K562 (cell line): Measurements from ENCODE around the gene KNG1. TPM values are rescaled to one million over a fixed set of nuclear protein-coding genes. Genes with fewer than 3 reads are reported as not detected.

Source experiments
- ATF1 ChIP-seq, 2 experiments: fragments of 450-650 bp in 1 of 2; IDR thresholded peaks; 2 replicates each; pipeline ENCODE4 v1.6.1; 2016; ENCODE audit warnings: missing compliant biosample characterization in 1 of 2, missing genetic modification characterization in 1 of 2
- FOXJ3 ChIP-seq: sonication (generic); formaldehyde crosslinking; IDR thresholded peaks from 2 replicates; pipeline ENCODE4 v1.4.0; 2020; ENCODE audit warnings: mild to moderate bottlenecking, missing genetic modification reagents
- HBP1 ChIP-seq: fragments of 450-650 bp; formaldehyde crosslinking; IDR thresholded peaks from 2 replicates; pipeline ENCODE4 v1.4.0; 2022; ENCODE audit warnings: missing genetic modification characterization
- ILF3 ChIP-seq: fragments of 450-650 bp; IDR thresholded peaks from 2 replicates; pipeline ENCODE4 v1.6.1; 2018; ENCODE audit warnings: antibody characterized with exemption, mild to moderate bottlenecking, moderate library complexity, borderline replicate concordance
- KHSRP ChIP-seq: fragments of 450-650 bp; IDR thresholded peaks from 2 replicates; pipeline ENCODE4 v1.6.1; 2017
- LEF1 ChIP-seq: fragments of 450-650 bp; IDR thresholded peaks from 2 replicates; pipeline ENCODE4 v1.6.1; 2016; ENCODE audit warnings: mild to moderate bottlenecking
- NBN ChIP-seq: fragments of 450-650 bp; IDR thresholded peaks from 2 replicates; pipeline ENCODE4 v1.6.1; 2016; ENCODE audit warnings: low read depth, mild to moderate bottlenecking
- NCOA6 ChIP-seq: fragments of 450-650 bp; IDR thresholded peaks from 2 replicates; pipeline ENCODE4 v1.6.1; 2017; ENCODE audit warnings: mild to moderate bottlenecking
- NFIC ChIP-seq: fragments of 450-650 bp; IDR thresholded peaks from 2 replicates; pipeline ENCODE4 v1.6.1; 2017; ENCODE audit warnings: mild to moderate bottlenecking, inconsistent platforms
- NUFIP1 ChIP-seq: fragments of 450-650 bp; IDR thresholded peaks from 2 replicates; pipeline ENCODE4 v1.6.1; 2018; ENCODE audit not compliant: partially characterized antibody
- PHF21A ChIP-seq: fragments of 450-650 bp; IDR thresholded peaks from 2 replicates; pipeline ENCODE4 v1.6.1; 2017; ENCODE audit warnings: low read depth, borderline replicate concordance
- POLR2A ChIP-seq: fragments of 450-650 bp; conservative IDR thresholded peaks from 2 replicates; pipeline ENCODE4 v1.6.1; 2016
- POLR2AphosphoS2 ChIP-seq: IDR thresholded peaks from 2 replicates; pipeline ENCODE4 v1.6.1; 2012; ENCODE audit warnings: low read length, improper control_type of control experiment
- SIN3A ChIP-seq, 2 experiments: fragments of 150-350 bp in 1 of 2; IDR thresholded peaks; 2 replicates each; pipeline ENCODE4 v1.6.1; 2011 to 2016; ENCODE audit warnings: borderline replicate concordance in 2 of 2, low read depth in 2 of 2, low read length in 2 of 2, mild to moderate bottlenecking in 2 of 2, moderate library complexity in 2 of 2; ENCODE audit not compliant: control insufficient read depth in 1 of 2
- SIX5 ChIP-seq, 2 experiments: IDR thresholded peaks; 2 replicates each; pipeline ENCODE4 v1.6.1; 2011; ENCODE audit warnings: low read length in 2 of 2, borderline replicate concordance in 1 of 2, low read depth in 1 of 2, mild to moderate bottlenecking in 1 of 2, moderate library complexity in 1 of 2; ENCODE audit not compliant: insufficient read depth in 1 of 2
- ZNF133 ChIP-seq: fragments of 250-450 bp; sonication (Bioruptor Pico); IDR thresholded peaks from 2 replicates; pipeline ENCODE4 v1.4.0; 2020; ENCODE audit warnings: mild to moderate bottlenecking
- ZNF445 ChIP-seq: fragments of 250-450 bp; sonication (Bioruptor Pico); IDR thresholded peaks from 2 replicates; pipeline ENCODE4 v1.4.0; 2020; ENCODE audit warnings: low read depth, mild to moderate bottlenecking, moderate library complexity
- polyA plus RNA-seq, 8 experiments: library from polyadenylated mRNA; depleted of rRNA in 4 of 8; stranded (reverse) in 5 of 8; unstranded in 3 of 8; fragments of >200 nt; fragmentation: Nextera tagmentation in 2 of 8; fragmentation: Illumina TruSeq in 1 of 8; extraction: Ambion mirVana in 2 of 8; extraction: Trizol in 1 of 8; gene quantifications; 2 replicates each; pipeline versions ENCODE4 v1.2.1 to v1.2.3, GENCODE V29; 2011 to 2014; ENCODE audit warnings: inconsistent platforms in 1 of 8, missing spikeins in 1 of 8
- total RNA-seq, 7 experiments: library from RNA; depleted of rRNA in 6 of 7; stranded (reverse); fragments of >200 nt in 6 of 7; fragmentation: Illumina TruSeq in 2 of 7; extraction: Trizol in 2 of 7; gene quantifications; 2 replicates each; pipeline versions ENCODE4 v1.2.1 to v1.2.3, GENCODE V29; 2011 to 2021; ENCODE audit warnings: low replicate concordance in 1 of 7
- TF ChIP-seq, protein P1 (sequence below), 2 experiments: IDR thresholded peaks; 2 replicates each; pipeline ENCODE4 v1.6.1; 2011; ENCODE audit warnings: borderline replicate concordance in 1 of 2, control low read depth in 1 of 2, low read depth in 1 of 2, low read length in 1 of 2, mild to moderate bottlenecking in 1 of 2, mixed read lengths in 1 of 2, moderate library complexity in 1 of 2; ENCODE audit not compliant: insufficient read depth in 1 of 2, insufficient read length in 1 of 2, poor library complexity in 1 of 2, severe bottlenecking in 1 of 2; ENCODE audit errors: extremely low read depth in 1 of 2
- TF ChIP-seq, protein P2 (sequence below), 2 experiments: IDR thresholded peaks in 1 of 2; conservative IDR thresholded peaks in 1 of 2; 2 replicates each; pipeline ENCODE4 v1.6.1; 2016; ENCODE audit warnings: low read depth in 2 of 2, mild to moderate bottlenecking in 1 of 2, missing compliant biosample characterization in 1 of 2, missing genetic modification characterization in 1 of 2, moderate library complexity in 1 of 2

Gene KNG1
- total and polyA plus RNA-seq, 9 of the 15 experiments (the other 6 are each of a cell fraction or from before 2014, with no cell fraction given): 0.09 TPM; not detected in 8

DNA sequence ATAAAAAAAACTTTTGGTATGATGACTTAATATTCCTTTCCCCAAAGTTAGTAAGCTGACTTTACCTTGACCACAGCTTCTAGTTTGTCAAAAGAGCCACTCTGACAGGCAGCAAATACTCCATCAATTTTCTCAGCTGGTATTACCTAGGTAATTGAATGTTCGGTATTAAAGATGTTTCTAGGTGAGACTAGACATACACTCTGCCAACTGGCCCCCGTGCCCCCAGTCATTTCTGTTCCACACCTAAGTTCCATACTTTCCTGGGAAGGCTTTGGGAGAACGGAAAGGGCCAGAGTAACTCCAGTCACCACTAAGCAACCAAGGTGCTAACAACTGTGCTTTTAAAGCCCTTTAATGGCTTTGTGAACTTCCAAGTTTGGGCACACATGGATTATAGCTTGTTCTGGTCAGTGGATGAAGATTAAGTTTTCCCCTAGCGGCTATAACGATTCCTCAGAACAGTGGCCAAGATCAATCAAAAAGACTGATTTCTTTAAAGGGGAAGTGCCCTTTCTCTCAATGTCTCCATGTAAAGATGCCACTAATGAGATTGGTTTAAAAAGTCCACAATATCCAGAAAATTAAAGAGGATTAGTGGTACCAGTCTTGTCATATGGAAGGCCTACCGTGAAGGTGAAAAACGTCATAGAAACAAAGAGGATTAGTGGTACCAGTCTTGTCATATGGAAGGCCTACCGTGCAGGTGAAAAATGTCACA lies 73.3 kb downstream of the KNG1 start (continued):
- TF ChIP-seq, protein P1, sequence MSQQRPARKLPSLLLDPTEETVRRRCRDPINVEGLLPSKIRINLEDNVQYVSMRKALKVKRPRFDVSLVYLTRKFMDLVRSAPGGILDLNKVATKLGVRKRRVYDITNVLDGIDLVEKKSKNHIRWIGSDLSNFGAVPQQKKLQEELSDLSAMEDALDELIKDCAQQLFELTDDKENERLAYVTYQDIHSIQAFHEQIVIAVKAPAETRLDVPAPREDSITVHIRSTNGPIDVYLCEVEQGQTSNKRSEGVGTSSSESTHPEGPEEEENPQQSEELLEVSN (IDR thresholded peaks at IDR 0.05; ENCODE audit: borderline replicate concordance in 1 of 2, extremely low read depth in 1 of 2, insufficient read depth in 1 of 2, insufficient read length in 1 of 2, low read depth in 1 of 2, low read length in 1 of 2, poor library complexity in 1 of 2, severe bottlenecking in 1 of 2): no peak
- no peak for TF ChIP-seq NCOA6
- peak; percentile 91 for TF ChIP-seq HBP1
- peak; percentile 62; the same call in 1 of the 2 replicates for TF ChIP-seq KHSRP
- no peak for TF ChIP-seq ZNF133 (CRISPR knock-in tag)
- TF ChIP-seq NUFIP1: no peak
- no peak for TF ChIP-seq SIX5 (IDR thresholded peaks at IDR 0.05; ENCODE audit: borderline replicate concordance in 1 of 2, insufficient read depth in 1 of 2, low read depth in 1 of 2, low read length in 2 of 2)
- TF ChIP-seq LEF1: no peak
- TF ChIP-seq FOXJ3 (CRISPR knock-in tag): no peak
- TF ChIP-seq NBN: no peak
- TF ChIP-seq POLR2A: peak; percentile 92
- TF ChIP-seq, protein P2, sequence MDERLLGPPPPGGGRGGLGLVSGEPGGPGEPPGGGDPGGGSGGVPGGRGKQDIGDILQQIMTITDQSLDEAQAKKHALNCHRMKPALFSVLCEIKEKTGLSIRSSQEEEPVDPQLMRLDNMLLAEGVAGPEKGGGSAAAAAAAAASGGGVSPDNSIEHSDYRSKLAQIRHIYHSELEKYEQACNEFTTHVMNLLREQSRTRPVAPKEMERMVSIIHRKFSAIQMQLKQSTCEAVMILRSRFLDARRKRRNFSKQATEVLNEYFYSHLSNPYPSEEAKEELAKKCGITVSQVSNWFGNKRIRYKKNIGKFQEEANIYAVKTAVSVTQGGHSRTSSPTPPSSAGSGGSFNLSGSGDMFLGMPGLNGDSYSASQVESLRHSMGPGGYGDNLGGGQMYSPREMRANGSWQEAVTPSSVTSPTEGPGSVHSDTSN (CRISPR knock-in tag; IDR thresholded peaks at IDR 0.05; ENCODE audit: low read depth): no peak
- TF ChIP-seq, protein P2 (tag; conservative IDR thresholded peaks at IDR 0.05; ENCODE audit: low read depth): no peak; the same call in 1 of the 2 replicates
- no peak for TF ChIP-seq PHF21A
- TF ChIP-seq ILF3: peak; percentile 79; the same call in 1 of the 2 replicates
- peak in 1 of 2 experiments; percentile 63; a peak in 1 of 4 replicates for TF ChIP-seq SIN3A (IDR thresholded peaks at IDR 0.05; ENCODE audit: borderline replicate concordance in 2 of 2, control insufficient read depth in 1 of 2, low read depth in 2 of 2, low read length in 2 of 2)
- TF ChIP-seq ZNF445 (CRISPR knock-in tag): peak; percentile 57; the same call in 1 of the 2 replicates
- TF ChIP-seq ATF1 (CRISPR knock-in tag; IDR thresholded peaks at IDR 0.05): no peak
- peak; percentile 17; the same call in 1 of the 2 replicates for TF ChIP-seq ATF1 (tag; IDR thresholded peaks at IDR 0.05)
- TF ChIP-seq NFIC: peak; percentile 17
- TF ChIP-seq POLR2AphosphoS2: peak; percentile 99
